NB4 (cell line): Measurements from ENCODE around the gene LHX4.

Source experiments
- MYC ChIP-seq: IDR thresholded peaks from 2 replicates; pipeline ENCODE4 v1.6.1; 2011; ENCODE audit warnings: low read depth, low read length
- POLR2A ChIP-seq: IDR thresholded peaks from 2 replicates; pipeline ENCODE4 v1.6.1; 2011; ENCODE audit warnings: mild to moderate bottlenecking; ENCODE audit not compliant: insufficient read length; ENCODE audit errors: extremely low read depth
- TF ChIP-seq, protein P1 (sequence below): IDR thresholded peaks from one replicate; pipeline ENCODE4 v1.5.1; 2012; ENCODE audit warnings: low read depth, low read length
- TF ChIP-seq, protein P2 (sequence below): IDR thresholded peaks from 2 replicates; pipeline ENCODE4 v1.6.1; 2011; ENCODE audit warnings: low read depth, low read length

- TF ChIP-seq, protein P1, sequence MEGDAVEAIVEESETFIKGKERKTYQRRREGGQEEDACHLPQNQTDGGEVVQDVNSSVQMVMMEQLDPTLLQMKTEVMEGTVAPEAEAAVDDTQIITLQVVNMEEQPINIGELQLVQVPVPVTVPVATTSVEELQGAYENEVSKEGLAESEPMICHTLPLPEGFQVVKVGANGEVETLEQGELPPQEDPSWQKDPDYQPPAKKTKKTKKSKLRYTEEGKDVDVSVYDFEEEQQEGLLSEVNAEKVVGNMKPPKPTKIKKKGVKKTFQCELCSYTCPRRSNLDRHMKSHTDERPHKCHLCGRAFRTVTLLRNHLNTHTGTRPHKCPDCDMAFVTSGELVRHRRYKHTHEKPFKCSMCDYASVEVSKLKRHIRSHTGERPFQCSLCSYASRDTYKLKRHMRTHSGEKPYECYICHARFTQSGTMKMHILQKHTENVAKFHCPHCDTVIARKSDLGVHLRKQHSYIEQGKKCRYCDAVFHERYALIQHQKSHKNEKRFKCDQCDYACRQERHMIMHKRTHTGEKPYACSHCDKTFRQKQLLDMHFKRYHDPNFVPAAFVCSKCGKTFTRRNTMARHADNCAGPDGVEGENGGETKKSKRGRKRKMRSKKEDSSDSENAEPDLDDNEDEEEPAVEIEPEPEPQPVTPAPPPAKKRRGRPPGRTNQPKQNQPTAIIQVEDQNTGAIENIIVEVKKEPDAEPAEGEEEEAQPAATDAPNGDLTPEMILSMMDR: no peak
- TF ChIP-seq POLR2A: no peak
- TF ChIP-seq MYC: no peak
- TF ChIP-seq, protein P2, sequence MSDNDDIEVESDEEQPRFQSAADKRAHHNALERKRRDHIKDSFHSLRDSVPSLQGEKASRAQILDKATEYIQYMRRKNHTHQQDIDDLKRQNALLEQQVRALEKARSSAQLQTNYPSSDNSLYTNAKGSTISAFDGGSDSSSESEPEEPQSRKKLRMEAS: no peak
Measured at GRCh38 chr1:180243517-180244221, 13.6 kb downstream of the LHX4 start.
